Transverse colon (tissue), 4 donors: ENCODE results near the gene KIDINS220.

Experiments
- EP300 ChIP-seq: sonication (generic); formaldehyde crosslinking; IDR thresholded peaks from one replicate; pipeline ENCODE4 v1.6.1; 2017; ENCODE audit warnings: antibody characterized with exemption, low read depth
- POLR2A ChIP-seq: fragments of 450-650 bp; IDR thresholded peaks from one replicate; pipeline ENCODE4 v1.6.1; 2016; ENCODE audit warnings: antibody characterized with exemption, mild to moderate bottlenecking, moderate library complexity
- POLR2AphosphoS5 ChIP-seq, 3 donors: sonication (generic); formaldehyde crosslinking; IDR thresholded peaks; one replicate each; pipeline ENCODE4 v1.6.1; 2016; ENCODE audit warnings: antibody characterized with exemption in 3 of 3
- TF ChIP-seq, protein P1 (sequence below), 5 experiments: fragments of 200-600 bp in 3 of 5; fragments of 450-650 bp in 2 of 5; sonication (generic) in 3 of 5; IDR thresholded peaks; 1 replicate in 2 of 5; 2 replicates in 3 of 5; pipeline ENCODE4 v1.5.1; 2016 to 2017; ENCODE audit warnings: antibody characterized with exemption in 5 of 5, inconsistent platforms in 3 of 5, mild to moderate bottlenecking in 2 of 5, moderate library complexity in 1 of 5

DNA sequence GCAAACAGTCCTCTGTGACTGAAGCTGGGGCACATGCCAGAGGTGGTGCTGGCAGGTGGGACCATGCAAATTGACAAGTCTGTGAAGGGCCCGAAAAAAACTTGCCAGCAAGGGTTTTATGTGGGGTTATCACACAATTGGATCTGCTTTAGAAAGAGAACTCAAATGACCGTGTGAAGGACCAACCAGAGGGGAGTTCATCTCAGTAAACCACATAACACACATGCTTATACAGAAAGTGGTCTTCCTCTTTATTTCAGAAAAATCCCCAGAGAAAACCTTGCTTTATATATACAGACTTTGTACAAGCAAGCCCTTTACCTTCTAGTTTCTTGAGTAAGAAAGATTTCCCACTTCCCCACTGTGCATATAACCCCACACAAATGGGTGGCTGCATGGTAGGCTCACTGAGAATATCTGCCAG is 46.7 kb downstream of the KIDINS220 start:
- TF ChIP-seq, protein P1, sequence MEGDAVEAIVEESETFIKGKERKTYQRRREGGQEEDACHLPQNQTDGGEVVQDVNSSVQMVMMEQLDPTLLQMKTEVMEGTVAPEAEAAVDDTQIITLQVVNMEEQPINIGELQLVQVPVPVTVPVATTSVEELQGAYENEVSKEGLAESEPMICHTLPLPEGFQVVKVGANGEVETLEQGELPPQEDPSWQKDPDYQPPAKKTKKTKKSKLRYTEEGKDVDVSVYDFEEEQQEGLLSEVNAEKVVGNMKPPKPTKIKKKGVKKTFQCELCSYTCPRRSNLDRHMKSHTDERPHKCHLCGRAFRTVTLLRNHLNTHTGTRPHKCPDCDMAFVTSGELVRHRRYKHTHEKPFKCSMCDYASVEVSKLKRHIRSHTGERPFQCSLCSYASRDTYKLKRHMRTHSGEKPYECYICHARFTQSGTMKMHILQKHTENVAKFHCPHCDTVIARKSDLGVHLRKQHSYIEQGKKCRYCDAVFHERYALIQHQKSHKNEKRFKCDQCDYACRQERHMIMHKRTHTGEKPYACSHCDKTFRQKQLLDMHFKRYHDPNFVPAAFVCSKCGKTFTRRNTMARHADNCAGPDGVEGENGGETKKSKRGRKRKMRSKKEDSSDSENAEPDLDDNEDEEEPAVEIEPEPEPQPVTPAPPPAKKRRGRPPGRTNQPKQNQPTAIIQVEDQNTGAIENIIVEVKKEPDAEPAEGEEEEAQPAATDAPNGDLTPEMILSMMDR (IDR thresholded peaks at IDR 0.05): no peak
- TF ChIP-seq EP300 (no peak), POLR2AphosphoS5 (IDR thresholded peaks at IDR 0.05) (no peak), POLR2A (no peak)
